HG03025 (cell line): ENCODE measurements around the gene RBFOX2.
"Not testable (repeated sequence)": the region's sequence is repeated elsewhere in the genome, so short reads cannot be mapped to it uniquely, and the experiment has no call there.

Experiments
- ATAC-seq: cut with Tn5 transposase; IDR thresholded peaks from one replicate; pipeline ENCODE4 v1.9.1; 2021; ENCODE audit warnings: mild to moderate bottlenecking, moderate library complexity; ENCODE audit not compliant: unreplicated experiment, low FRiP score

Gene RBFOX2

GRCh38 chr22:36010090-36010489 is 18.5 kb downstream of the RBFOX2 start:
- no peak for ATAC-seq

- ATAC-seq, result no peak
These were observed 19.5 kb downstream of the RBFOX2 start for GRCh38 chr22:36009085-36009484.

- ATAC-seq, result no peak
These were observed 20.1 kb downstream of the RBFOX2 start for GRCh38 chr22:36008565-36008964.

GRCh38 chr22:36008131-36008530 is 20.5 kb downstream of the RBFOX2 start:
- no peak for ATAC-seq

- no peak for ATAC-seq
These were observed 24.5 kb downstream of the RBFOX2 start for GRCh38 chr22:36003972-36004674.

- no peak for ATAC-seq
These were observed 25.8 kb downstream of the RBFOX2 start for GRCh38 chr22:36002718-36003260.

GRCh38 chr22:36002084-36002483 is 26.5 kb downstream of the RBFOX2 start:
- ATAC-seq, result no peak

GRCh38 chr22:35998748-35999147 is 29.9 kb downstream of the RBFOX2 start:
- ATAC-seq, result no peak

- no peak for ATAC-seq
These were observed 31.2 kb downstream of the RBFOX2 start for GRCh38 chr22:35997438-35997837.

GRCh38 chr22:35996596-35996995 is 32.0 kb downstream of the RBFOX2 start:
- no peak for ATAC-seq

GRCh38 chr22:35995772-35996171 is 32.9 kb downstream of the RBFOX2 start:
- no peak for ATAC-seq

GRCh38 chr22:35995348-35995747 is 33.3 kb downstream of the RBFOX2 start:
- no peak for ATAC-seq

- not testable (repeated sequence) for ATAC-seq
These were observed 34.9 kb downstream of the RBFOX2 start for GRCh38 chr22:35993727-35994126.

GRCh38 chr22:35993048-35993714 is 35.4 kb downstream of the RBFOX2 start:
- no peak for ATAC-seq

- ATAC-seq, result no peak
These were observed 37.5 kb downstream of the RBFOX2 start for GRCh38 chr22:35991168-35991567.

GRCh38 chr22:35988030-35988429 is 40.6 kb downstream of the RBFOX2 start:
- no peak for ATAC-seq

GRCh38 chr22:35987487-35987886 is 41.1 kb downstream of the RBFOX2 start:
- no peak for ATAC-seq

GRCh38 chr22:35986088-35986487 is 42.5 kb downstream of the RBFOX2 start:
- ATAC-seq, result no peak

- ATAC-seq, result no peak
These were observed 43.3 kb downstream of the RBFOX2 start for GRCh38 chr22:35985371-35985770.

GRCh38 chr22:35984183-35985175 is 44.1 kb downstream of the RBFOX2 start:
- ATAC-seq, result no peak

- ATAC-seq, result no peak
These were observed 46.7 kb downstream of the RBFOX2 start for GRCh38 chr22:35981900-35982299.
